K562 (cell line): Measurements from ENCODE around the gene B3GALNT2. TPM values are rescaled to one million over a fixed set of nuclear protein-coding genes. Genes with fewer than 3 reads are reported as not detected.

Experiments used
- CBX8 ChIP-seq: fragments of 200-600 bp; sonication (generic); IDR thresholded peaks from 2 replicates; pipeline ENCODE4 v1.6.1; 2012; ENCODE audit warnings: borderline replicate concordance, mixed run types, low read depth, mild to moderate bottlenecking, moderate library complexity, mixed read lengths, low read length, control low read depth, inconsistent platforms; ENCODE audit not compliant: poor library complexity, severe bottlenecking; ENCODE audit errors: extremely low read depth
- CSDE1 ChIP-seq, 2 experiments: fragments of 450-650 bp; IDR thresholded peaks; 2 replicates each; pipeline ENCODE4 v1.6.1; 2016; ENCODE audit warnings: mild to moderate bottlenecking in 1 of 2
- HDAC2 ChIP-seq: fragments of 450-650 bp; IDR thresholded peaks from 2 replicates; pipeline ENCODE4 v1.6.1; 2016; ENCODE audit warnings: mild to moderate bottlenecking
- HDAC3 ChIP-seq: fragments of 450-650 bp; IDR thresholded peaks from 2 replicates; pipeline ENCODE4 v1.6.1; 2018; ENCODE audit warnings: borderline replicate concordance, mild to moderate bottlenecking, moderate library complexity; ENCODE audit not compliant: partially characterized antibody
- KDM2B ChIP-seq: fragments of 250-450 bp; sonication (Bioruptor Pico); IDR thresholded peaks from 2 replicates; pipeline ENCODE4 v1.8.0; 2021; ENCODE audit warnings: mild to moderate bottlenecking, moderate library complexity
- KLF10 ChIP-seq: fragments of 250-450 bp; sonication (Bioruptor Pico); IDR thresholded peaks from 2 replicates; pipeline ENCODE4 v1.6.1; 2021; ENCODE audit warnings: matching md5 sums
- SRSF3 ChIP-seq: fragments of 200-400 bp; formaldehyde crosslinking; IDR thresholded peaks from 2 replicates; pipeline ENCODE4 v1.6.1; 2016; ENCODE audit warnings: mild to moderate bottlenecking, low read length, moderate library complexity; ENCODE audit not compliant: insufficient read depth
- TAF15 ChIP-seq: fragments of 200-400 bp; formaldehyde crosslinking; IDR thresholded peaks from 2 replicates; pipeline ENCODE4 v1.6.1; 2017; ENCODE audit warnings: mild to moderate bottlenecking, low read depth, low read length, moderate library complexity
- TAF7 ChIP-seq: fragments of 450-650 bp; IDR thresholded peaks from 2 replicates; pipeline ENCODE4 v1.6.1; 2016; ENCODE audit warnings: missing genetic modification characterization, missing compliant biosample characterization
- TEAD2 ChIP-seq: fragments of 450-650 bp; IDR thresholded peaks from 2 replicates; pipeline ENCODE4 v1.6.1; 2016; ENCODE audit warnings: missing genetic modification characterization, control low read depth, missing compliant biosample characterization
- ZFX ChIP-seq: sonication (generic); formaldehyde crosslinking; IDR thresholded peaks from 2 replicates; pipeline ENCODE4 v1.8.0; 2022; ENCODE audit warnings: mild to moderate bottlenecking, missing genetic modification reagents, moderate library complexity
- ZNF316 ChIP-seq: fragments of 450-650 bp; IDR thresholded peaks from 2 replicates; pipeline ENCODE4 v1.6.1; 2016
- ZNF408 ChIP-seq: fragments of 250-450 bp; sonication (Bioruptor Pico); IDR thresholded peaks from 2 replicates; pipeline ENCODE4 v1.4.0; 2020; ENCODE audit warnings: low read depth, mild to moderate bottlenecking, moderate library complexity
- ZNF766 ChIP-seq: fragments of 200-800 bp; sonication (Bioruptor generic); conservative IDR thresholded peaks from 2 replicates; pipeline ENCODE4 v1.6.1; 2016; ENCODE audit warnings: missing genetic modification characterization, missing compliant biosample characterization
- polyA plus RNA-seq, 8 experiments: library from polyadenylated mRNA; depleted of rRNA in 4 of 8; stranded (reverse) in 5 of 8; unstranded in 3 of 8; fragments of >200 nt; fragmentation: Nextera tagmentation in 2 of 8; fragmentation: Illumina TruSeq in 1 of 8; extraction: Ambion mirVana in 2 of 8; extraction: Trizol in 1 of 8; gene quantifications; 2 replicates each; pipeline versions ENCODE4 v1.2.1 to v1.2.3, GENCODE V29; 2011 to 2014; ENCODE audit warnings: inconsistent platforms in 1 of 8, missing spikeins in 1 of 8
- total RNA-seq, 7 experiments: library from RNA; depleted of rRNA in 6 of 7; stranded (reverse); fragments of >200 nt in 6 of 7; fragmentation: Illumina TruSeq in 2 of 7; extraction: Trizol in 2 of 7; gene quantifications; 2 replicates each; pipeline versions ENCODE4 v1.2.1 to v1.2.3, GENCODE V29; 2011 to 2021; ENCODE audit warnings: low replicate concordance in 1 of 7
- TF ChIP-seq, protein P1 (sequence below), 2 experiments: fragments of 450-650 bp; IDR thresholded peaks; 2 replicates each; pipeline ENCODE4 v1.6.1; 2016; ENCODE audit warnings: mild to moderate bottlenecking in 2 of 2, borderline replicate concordance in 1 of 2, low read depth in 1 of 2, moderate library complexity in 1 of 2
- TF ChIP-seq, protein P2 (sequence below): IDR thresholded peaks from 2 replicates; pipeline ENCODE4 v1.6.1; 2014; ENCODE audit warnings: antibody characterized with exemption
- TF ChIP-seq, protein P3 (sequence below): fragments of 250-450 bp; sonication (Bioruptor Pico); IDR thresholded peaks from 2 replicates; pipeline ENCODE4 v1.8.0; 2021; ENCODE audit warnings: mild to moderate bottlenecking, moderate library complexity

B3GALNT2 gene
- total and polyA plus RNA-seq, 9 of the 15 experiments (the other 6 are each of a cell fraction or from before 2014, with no cell fraction given): 2.0 to 31.7 (median 22.9) TPM

DNA sequence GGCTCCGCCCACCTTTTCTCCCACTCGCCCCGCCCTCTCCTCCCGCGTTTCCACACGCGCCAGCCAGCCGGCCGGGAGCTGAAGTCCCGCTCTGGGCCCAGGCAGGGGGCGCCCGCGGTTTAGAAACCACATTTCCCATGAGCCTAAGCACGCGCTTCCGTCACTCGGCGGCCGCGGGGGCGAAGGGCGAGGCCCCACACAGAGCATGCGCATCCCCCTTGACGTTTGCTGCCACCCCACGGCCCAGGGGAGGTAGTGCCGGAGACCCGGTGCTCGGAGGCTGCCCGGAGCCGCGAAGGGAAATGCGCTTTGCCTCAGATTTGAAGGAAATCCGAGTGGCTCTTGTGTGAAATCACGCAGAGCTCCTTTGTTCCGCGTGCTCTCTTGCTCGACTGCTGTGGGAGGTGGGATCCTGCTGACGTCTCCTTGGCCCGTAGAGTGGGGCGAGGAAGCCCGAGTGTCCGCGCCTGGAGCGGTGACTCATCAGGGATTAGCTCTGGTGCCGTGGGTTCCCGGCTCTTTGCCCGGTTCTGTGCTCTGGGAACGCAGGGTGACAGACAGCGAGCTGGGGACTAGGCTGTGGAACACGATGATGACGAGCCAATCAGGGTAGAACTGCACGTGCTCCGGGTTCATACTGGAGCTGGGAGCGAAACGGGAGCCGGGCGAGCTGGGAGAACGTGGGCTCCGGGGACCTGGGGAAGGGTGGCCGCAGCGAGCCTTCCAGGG is 406 bp upstream of the B3GALNT2 start (continued):
- TF ChIP-seq HDAC2: peak; percentile 95
- TF ChIP-seq ZNF766 (CRISPR knock-in tag): peak; percentile 94
- TF ChIP-seq, protein P1, sequence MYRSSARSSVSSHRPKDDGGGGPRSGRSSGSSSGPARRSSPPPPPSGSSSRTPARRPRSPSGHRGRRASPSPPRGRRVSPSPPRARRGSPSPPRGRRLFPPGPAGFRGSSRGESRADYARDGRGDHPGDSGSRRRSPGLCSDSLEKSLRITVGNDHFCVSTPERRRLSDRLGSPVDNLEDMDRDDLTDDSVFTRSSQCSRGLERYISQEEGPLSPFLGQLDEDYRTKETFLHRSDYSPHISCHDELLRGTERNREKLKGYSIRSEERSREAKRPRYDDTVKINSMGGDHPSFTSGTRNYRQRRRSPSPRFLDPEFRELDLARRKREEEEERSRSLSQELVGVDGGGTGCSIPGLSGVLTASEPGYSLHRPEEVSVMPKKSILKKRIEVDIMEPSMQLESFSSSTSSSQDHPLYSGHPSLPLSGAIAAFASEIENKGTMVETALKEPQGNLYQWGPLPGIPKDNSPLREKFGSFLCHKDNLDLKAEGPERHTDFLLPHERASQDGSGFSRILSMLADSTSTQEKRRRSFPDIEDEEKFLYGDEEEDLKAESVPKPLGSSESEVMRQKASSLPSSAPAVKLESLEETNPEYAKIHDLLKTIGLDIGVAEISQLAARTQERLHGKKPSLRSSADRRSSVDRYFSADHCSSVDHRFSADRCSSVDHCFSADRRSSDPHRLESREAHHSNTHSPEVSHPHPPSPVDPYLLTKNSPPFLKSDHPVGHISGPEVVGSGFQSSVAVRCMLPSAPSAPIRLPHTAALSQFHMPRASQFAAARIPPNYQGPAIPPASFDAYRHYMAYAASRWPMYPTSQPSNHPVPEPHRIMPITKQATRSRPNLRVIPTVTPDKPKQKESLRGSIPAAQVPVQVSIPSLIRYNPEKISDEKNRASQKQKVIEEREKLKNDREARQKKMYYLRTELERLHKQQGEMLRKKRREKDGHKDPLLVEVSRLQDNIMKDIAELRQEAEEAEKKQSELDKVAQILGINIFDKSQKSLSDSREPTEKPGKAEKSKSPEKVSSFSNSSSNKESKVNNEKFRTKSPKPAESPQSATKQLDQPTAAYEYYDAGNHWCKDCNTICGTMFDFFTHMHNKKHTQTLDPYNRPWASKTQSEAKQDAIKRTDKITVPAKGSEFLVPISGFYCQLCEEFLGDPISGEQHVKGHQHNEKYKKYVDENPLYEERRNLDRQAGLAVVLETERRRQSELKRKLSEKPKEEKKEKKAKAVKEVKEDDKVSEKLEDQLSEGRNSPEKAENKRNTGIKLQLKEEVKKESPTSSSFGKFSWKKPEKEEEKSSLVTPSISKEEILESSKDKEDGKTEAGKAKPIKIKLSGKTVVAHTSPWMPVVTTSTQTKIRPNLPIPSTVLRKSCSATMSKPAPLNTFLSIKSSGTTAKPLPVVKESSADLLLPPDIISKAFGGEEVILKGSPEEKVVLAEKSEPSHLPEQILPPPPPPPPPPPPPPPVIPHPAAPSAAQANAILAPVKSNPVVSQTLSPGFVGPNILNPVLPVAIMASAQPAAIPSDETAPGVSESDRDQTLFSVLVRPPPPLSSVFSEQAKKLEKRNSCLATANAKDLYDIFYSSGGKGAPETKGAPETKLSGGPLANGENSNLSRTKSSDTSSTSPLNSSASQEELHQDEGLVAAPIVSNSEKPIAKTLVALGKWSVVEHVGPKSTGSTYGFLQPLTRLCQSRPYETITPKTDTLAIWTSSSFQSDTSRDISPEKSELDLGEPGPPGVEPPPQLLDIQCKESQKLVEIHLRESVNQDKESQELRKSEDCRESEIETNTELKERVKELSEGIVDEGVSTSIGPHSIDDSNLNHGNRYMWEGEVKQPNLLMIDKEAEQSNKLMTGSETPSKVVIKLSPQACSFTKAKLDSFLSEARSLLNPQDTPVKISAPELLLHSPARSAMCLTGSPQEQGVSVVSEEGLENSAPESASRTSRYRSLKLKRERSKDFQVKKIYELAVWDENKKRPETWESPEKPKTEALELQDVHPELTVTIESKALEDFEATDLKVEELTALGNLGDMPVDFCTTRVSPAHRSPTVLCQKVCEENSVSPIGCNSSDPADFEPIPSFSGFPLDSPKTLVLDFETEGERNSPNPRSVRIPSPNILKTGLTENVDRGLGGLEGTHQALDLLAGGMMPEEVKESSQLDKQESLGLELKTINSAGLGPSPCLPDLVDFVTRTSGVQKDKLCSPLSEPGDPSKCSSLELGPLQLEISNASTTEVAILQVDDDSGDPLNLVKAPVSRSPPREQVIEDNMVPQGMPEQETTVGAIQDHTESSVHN (IDR thresholded peaks at IDR 0.05; ENCODE audit: borderline replicate concordance in 1 of 2, low read depth in 1 of 2): 0 out of 4 replicates have a peak, but pooled peaks of 1 of the 2 experiments have one; percentile 13
- no peak for TF ChIP-seq TAF15
- TF ChIP-seq SRSF3: no peak
- no peak for TF ChIP-seq ZNF408 (CRISPR knock-in tag)
- TF ChIP-seq, protein P2, sequence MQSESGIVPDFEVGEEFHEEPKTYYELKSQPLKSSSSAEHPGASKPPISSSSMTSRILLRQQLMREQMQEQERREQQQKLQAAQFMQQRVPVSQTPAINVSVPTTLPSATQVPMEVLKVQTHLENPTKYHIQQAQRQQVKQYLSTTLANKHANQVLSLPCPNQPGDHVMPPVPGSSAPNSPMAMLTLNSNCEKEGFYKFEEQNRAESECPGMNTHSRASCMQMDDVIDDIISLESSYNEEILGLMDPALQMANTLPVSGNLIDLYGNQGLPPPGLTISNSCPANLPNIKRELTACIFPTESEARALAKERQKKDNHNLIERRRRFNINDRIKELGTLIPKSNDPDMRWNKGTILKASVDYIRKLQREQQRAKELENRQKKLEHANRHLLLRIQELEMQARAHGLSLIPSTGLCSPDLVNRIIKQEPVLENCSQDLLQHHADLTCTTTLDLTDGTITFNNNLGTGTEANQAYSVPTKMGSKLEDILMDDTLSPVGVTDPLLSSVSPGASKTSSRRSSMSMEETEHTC: no peak; the same call in 1 of the 2 replicates
- no peak for TF ChIP-seq HDAC3
- no peak for TF ChIP-seq CBX8
- no peak for TF ChIP-seq TAF7 (tag)
- TF ChIP-seq TEAD2 (tag): peak; percentile 30; the same call in 1 of the 2 replicates
- TF ChIP-seq KLF10 (CRISPR knock-in tag): no peak
- no peak; the same call in 1 of the 2 replicates for TF ChIP-seq KDM2B (CRISPR knock-in tag)
- TF ChIP-seq, protein P3, sequence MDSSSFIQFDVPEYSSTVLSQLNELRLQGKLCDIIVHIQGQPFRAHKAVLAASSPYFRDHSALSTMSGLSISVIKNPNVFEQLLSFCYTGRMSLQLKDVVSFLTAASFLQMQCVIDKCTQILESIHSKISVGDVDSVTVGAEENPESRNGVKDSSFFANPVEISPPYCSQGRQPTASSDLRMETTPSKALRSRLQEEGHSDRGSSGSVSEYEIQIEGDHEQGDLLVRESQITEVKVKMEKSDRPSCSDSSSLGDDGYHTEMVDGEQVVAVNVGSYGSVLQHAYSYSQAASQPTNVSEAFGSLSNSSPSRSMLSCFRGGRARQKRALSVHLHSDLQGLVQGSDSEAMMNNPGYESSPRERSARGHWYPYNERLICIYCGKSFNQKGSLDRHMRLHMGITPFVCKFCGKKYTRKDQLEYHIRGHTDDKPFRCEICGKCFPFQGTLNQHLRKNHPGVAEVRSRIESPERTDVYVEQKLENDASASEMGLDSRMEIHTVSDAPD: no peak
- TF ChIP-seq ZFX (CRISPR knock-in tag): peak; percentile 75
- peak; percentile 60 for TF ChIP-seq ZNF316
- TF ChIP-seq CSDE1 (IDR thresholded peaks at IDR 0.05): 0 out of 4 replicates have a peak, but pooled peaks of 1 of the 2 experiments have one; percentile 34
